Astrocyte (in vitro differentiated cells and primary cell): ENCODE data around the gene GJD4. TPM values are rescaled to one million over a fixed set of nuclear protein-coding genes. Genes with fewer than 3 reads are reported as not detected.

Source experiments
- DNase-seq: peaks from one replicate; pipeline ENCODE4 v3.0.0-alpha.2; 2010; ENCODE audit warnings: low read depth
- FAIRE-seq: peaks from 2 replicates; lab custom pipeline; 2011; peaks lifted over from hg19 to GRCh38; lab: Jason Lieb, UNC
- H2AFZ ChIP-seq: 2 replicates; pipeline ENCODE4 v1.6.0; 2012; ENCODE audit warnings: low read depth, low read length, inconsistent platforms
- H3K27ac ChIP-seq: 2 replicates; pipeline ENCODE4 v1.5.1; 2011; ENCODE audit warnings: low read depth, low read length, inconsistent platforms
- H3K27me3 ChIP-seq: 2 replicates; pipeline ENCODE4 v1.6.0; 2011; ENCODE audit warnings: low read length, inconsistent platforms; ENCODE audit not compliant: insufficient read depth
- H3K36me3 ChIP-seq: 2 replicates; pipeline ENCODE4 v1.5.1; 2011; ENCODE audit warnings: low read length, inconsistent platforms; ENCODE audit not compliant: insufficient read depth
- H3K4me1 ChIP-seq: 2 replicates; pipeline ENCODE4 v1.5.1; 2011; ENCODE audit warnings: low read length, inconsistent platforms; ENCODE audit not compliant: insufficient read depth
- H3K4me2 ChIP-seq: 2 replicates; pipeline ENCODE4 v1.6.0; 2012; ENCODE audit warnings: low read length, inconsistent platforms
- H3K4me3 ChIP-seq: 2 replicates; pipeline ENCODE4 v1.5.1; 2011; ENCODE audit warnings: low read depth, mild to moderate bottlenecking, low read length, inconsistent platforms; ENCODE audit not compliant: insufficient read depth
- H3K79me2 ChIP-seq: 2 replicates; pipeline ENCODE4 v1.6.0; 2012; ENCODE audit warnings: mild to moderate bottlenecking, low read length, inconsistent platforms; ENCODE audit not compliant: insufficient read depth
- H3K9ac ChIP-seq: 2 replicates; pipeline ENCODE4 v1.6.0; 2012; ENCODE audit warnings: mild to moderate bottlenecking, low read length, inconsistent platforms
- H3K9me3 ChIP-seq: 2 replicates; pipeline ENCODE4 v1.5.1; 2012; ENCODE audit warnings: low read depth, mild to moderate bottlenecking, low read length, inconsistent platforms; ENCODE audit not compliant: insufficient read depth
- H4K20me1 ChIP-seq: 2 replicates; pipeline ENCODE4 v1.6.0; 2012; ENCODE audit warnings: low read length, inconsistent platforms; ENCODE audit not compliant: insufficient read depth
- H3K27ac Mint-ChIP-seq: one replicate; pipeline ENCODE4 v1.8.0; 2021; ENCODE audit warnings: mild to moderate bottlenecking, mixed read lengths; ENCODE audit not compliant: unreplicated experiment
- H3K27me3 Mint-ChIP-seq: one replicate; pipeline ENCODE4 v1.8.0; 2021; ENCODE audit warnings: low read depth, mixed read lengths; ENCODE audit not compliant: unreplicated experiment
- H3K36me3 Mint-ChIP-seq: one replicate; pipeline ENCODE4 v1.8.0; 2021; ENCODE audit warnings: low read depth, mixed read lengths; ENCODE audit not compliant: unreplicated experiment
- H3K4me1 Mint-ChIP-seq: one replicate; pipeline ENCODE4 v1.8.0; 2021; ENCODE audit warnings: low read depth, mixed read lengths; ENCODE audit not compliant: unreplicated experiment
- H3K4me3 Mint-ChIP-seq: one replicate; pipeline ENCODE4 v1.8.0; 2021; ENCODE audit warnings: mild to moderate bottlenecking, moderate library complexity, mixed read lengths; ENCODE audit not compliant: unreplicated experiment
- H3K9me3 Mint-ChIP-seq: one replicate; pipeline ENCODE4 v1.8.0; 2021; ENCODE audit warnings: mild to moderate bottlenecking, mixed read lengths; ENCODE audit not compliant: unreplicated experiment
- EZH2 ChIP-seq: IDR thresholded peaks from 2 replicates; pipeline ENCODE4 v1.6.1; 2012; ENCODE audit warnings: mild to moderate bottlenecking, low read length, inconsistent platforms; ENCODE audit not compliant: insufficient read depth
- total RNA-seq: library from RNA; stranded (reverse); gene quantifications from 2 replicates; pipeline ENCODE4 v1.2.1, GENCODE V29; 2021
- TF ChIP-seq, protein P1 (sequence below): IDR thresholded peaks from 2 replicates; pipeline ENCODE4 v1.5.1; 2011; ENCODE audit warnings: low read depth, mild to moderate bottlenecking, inconsistent platforms, low read length, moderate library complexity; ENCODE audit not compliant: insufficient read depth

GJD4 gene
- total RNA-seq, 1 donor from 2014 or later: not detected

GRCh38 chr10:35636956-35637355 is 31.8 kb downstream of the GJD4 start:
- Mint-ChIP-seq H3K4me3 (peak overlapping the region; percentile 73), H3K27me3 (no peaks in the 10 kb centered on the region), H3K36me3 (peaks cover 3% of the 10 kb centered on the region), H3K27ac (no peak overlapping the region), H3K9me3 (no peaks in the 10 kb centered on the region), H3K4me1 (peaks cover 16% of the 10 kb centered on the region)
- no peaks in the 10 kb centered on the region for H3K36me3 ChIP-seq
- no peak for TF ChIP-seq EZH2
- TF ChIP-seq, protein P1, sequence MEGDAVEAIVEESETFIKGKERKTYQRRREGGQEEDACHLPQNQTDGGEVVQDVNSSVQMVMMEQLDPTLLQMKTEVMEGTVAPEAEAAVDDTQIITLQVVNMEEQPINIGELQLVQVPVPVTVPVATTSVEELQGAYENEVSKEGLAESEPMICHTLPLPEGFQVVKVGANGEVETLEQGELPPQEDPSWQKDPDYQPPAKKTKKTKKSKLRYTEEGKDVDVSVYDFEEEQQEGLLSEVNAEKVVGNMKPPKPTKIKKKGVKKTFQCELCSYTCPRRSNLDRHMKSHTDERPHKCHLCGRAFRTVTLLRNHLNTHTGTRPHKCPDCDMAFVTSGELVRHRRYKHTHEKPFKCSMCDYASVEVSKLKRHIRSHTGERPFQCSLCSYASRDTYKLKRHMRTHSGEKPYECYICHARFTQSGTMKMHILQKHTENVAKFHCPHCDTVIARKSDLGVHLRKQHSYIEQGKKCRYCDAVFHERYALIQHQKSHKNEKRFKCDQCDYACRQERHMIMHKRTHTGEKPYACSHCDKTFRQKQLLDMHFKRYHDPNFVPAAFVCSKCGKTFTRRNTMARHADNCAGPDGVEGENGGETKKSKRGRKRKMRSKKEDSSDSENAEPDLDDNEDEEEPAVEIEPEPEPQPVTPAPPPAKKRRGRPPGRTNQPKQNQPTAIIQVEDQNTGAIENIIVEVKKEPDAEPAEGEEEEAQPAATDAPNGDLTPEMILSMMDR: no peak
- peak overlapping the region; percentile 54 for H3K4me3 ChIP-seq
- H3K27ac ChIP-seq: no peak overlapping the region
- peak overlapping the region; percentile 81 for H3K4me2 ChIP-seq
- FAIRE-seq (no peak), DNase-seq (no peak)
- H3K9ac ChIP-seq: no peak overlapping the region
- peaks cover 30% of the 10 kb centered on the region for H3K79me2 ChIP-seq
- H3K9me3 ChIP-seq: no peaks in the 10 kb centered on the region
- peaks cover 12% of the 10 kb centered on the region for H4K20me1 ChIP-seq
- no peaks in the 10 kb centered on the region for H3K27me3 ChIP-seq
- peaks cover 19% of the 10 kb centered on the region for H3K4me1 ChIP-seq
- H2AFZ ChIP-seq: no peak overlapping the region

DNA sequence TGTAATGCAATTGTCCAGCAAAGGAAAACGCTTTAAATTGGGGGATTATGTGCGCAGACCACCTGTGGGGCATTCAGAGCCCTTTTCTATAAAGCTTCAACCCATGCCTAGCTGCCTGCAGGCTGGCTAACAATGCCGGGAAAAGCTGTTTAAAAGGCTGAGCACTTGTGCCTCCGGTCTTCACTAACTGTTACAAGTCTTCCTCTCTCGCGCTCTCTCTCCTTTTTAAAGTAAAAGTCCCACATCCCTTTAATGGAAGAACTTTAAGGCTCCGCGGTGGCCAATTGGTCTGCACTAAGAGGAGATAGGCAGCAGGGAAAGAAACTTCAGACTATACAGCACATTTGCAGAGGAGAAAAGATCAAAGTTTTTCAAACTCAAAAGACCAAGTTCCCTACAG is 32.3 kb downstream of the GJD4 start:
- H3K27me3 Mint-ChIP-seq: no peaks in the 10 kb centered on the region
- DNase-seq (no peak), FAIRE-seq (no peak)
- Histone ChIP-seq H2AFZ (no peak overlapping the region), H3K4me3 (peak overlapping the region; percentile 54), H3K9me3 (no peaks in the 10 kb centered on the region), H3K4me2 (peak overlapping the region; percentile 81), H3K27ac (no peak overlapping the region), H4K20me1 (peaks cover 12% of the 10 kb centered on the region), H3K9ac (peak overlapping the region; percentile 10), H3K4me1 (peaks cover 19% of the 10 kb centered on the region), H3K27me3 (no peaks in the 10 kb centered on the region), H3K36me3 (no peaks in the 10 kb centered on the region), H3K79me2 (peaks cover 30% of the 10 kb centered on the region)
- peaks cover 3% of the 10 kb centered on the region for H3K36me3 Mint-ChIP-seq
- H3K9me3 Mint-ChIP-seq: no peaks in the 10 kb centered on the region
- peak overlapping the region; percentile 73 for H3K4me3 Mint-ChIP-seq
- no peak overlapping the region for H3K27ac Mint-ChIP-seq
- peaks cover 16% of the 10 kb centered on the region for H3K4me1 Mint-ChIP-seq
- TF ChIP-seq, protein P1: no peak
- no peak for TF ChIP-seq EZH2

DNA sequence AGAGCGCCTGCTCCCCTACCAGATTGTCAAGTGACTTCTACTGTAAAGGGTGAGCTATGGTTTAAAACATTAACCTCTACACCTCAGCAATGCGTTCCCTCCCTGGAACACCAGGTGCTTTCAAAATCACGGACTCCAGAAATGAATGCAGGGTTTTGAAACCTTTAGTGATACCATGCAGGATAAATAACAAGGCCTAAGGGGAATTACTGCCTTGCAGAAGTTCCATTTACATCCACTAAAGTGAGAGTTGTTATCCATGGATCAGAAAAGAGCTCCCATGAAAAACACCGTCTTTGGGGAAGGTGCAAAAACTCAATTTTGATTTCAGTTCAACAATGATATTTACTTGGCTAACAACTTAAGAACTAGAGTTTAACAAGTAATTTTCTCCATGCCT is 33.0 kb downstream of the GJD4 start:
- peak overlapping the region; percentile 73 for H3K4me3 Mint-ChIP-seq
- H3K9ac ChIP-seq: peak overlapping the region; percentile 5
- no peak for DNase-seq
- no peak overlapping the region for H2AFZ ChIP-seq
- peak overlapping the region; percentile 81 for H3K4me2 ChIP-seq
- peak overlapping the region; percentile 54 for H3K4me3 ChIP-seq
- H3K9me3 ChIP-seq: no peaks in the 10 kb centered on the region
- H3K4me1 Mint-ChIP-seq: peaks cover 16% of the 10 kb centered on the region
- H3K27me3 ChIP-seq: no peaks in the 10 kb centered on the region
- H3K36me3 ChIP-seq: no peaks in the 10 kb centered on the region
- peaks cover 3% of the 10 kb centered on the region for H3K36me3 Mint-ChIP-seq
- H3K27ac ChIP-seq: no peak overlapping the region
- no peak for FAIRE-seq
- H3K27ac Mint-ChIP-seq: no peak overlapping the region
- H3K4me1 ChIP-seq: peaks cover 19% of the 10 kb centered on the region
- no peaks in the 10 kb centered on the region for H3K9me3 Mint-ChIP-seq
- no peak for TF ChIP-seq EZH2
- TF ChIP-seq, protein P1: no peak
- peaks cover 12% of the 10 kb centered on the region for H4K20me1 ChIP-seq
- H3K27me3 Mint-ChIP-seq: no peaks in the 10 kb centered on the region
- peaks cover 30% of the 10 kb centered on the region for H3K79me2 ChIP-seq
